ENCODE measurements around the gene TMEM125.

- no peak for TF ChIP-seq CTCF (IDR thresholded peaks at IDR 0.05; ENCODE audit: low read depth, low read length, poor library complexity, severe bottlenecking)
- TF ChIP-seq EZH2phosphoT487 (IDR thresholded peaks at IDR 0.05; ENCODE audit: borderline replicate concordance, low read length) = no peak
Observed at GRCh38 chr1:43309405-43310025, 39.7 kb downstream of the TMEM125 start.
